GM20431 (cell line): ENCODE results near the gene ANKFY1.
"Not testable (repeated sequence)": the region's sequence is repeated elsewhere in the genome, so short reads cannot be mapped to it uniquely, and the experiment has no call there.

Experiments used
- in situ Hi-C: fragments of 300-500 bp; cut with MseI, MboI; formaldehyde crosslinking; loops from one replicate; pipeline ENCODE4 v1.15.0; 2020; ENCODE audit warnings: low sequenced_read_pairs; ENCODE audit not compliant: unreplicated experiment

The ANKFY1 gene

DNA sequence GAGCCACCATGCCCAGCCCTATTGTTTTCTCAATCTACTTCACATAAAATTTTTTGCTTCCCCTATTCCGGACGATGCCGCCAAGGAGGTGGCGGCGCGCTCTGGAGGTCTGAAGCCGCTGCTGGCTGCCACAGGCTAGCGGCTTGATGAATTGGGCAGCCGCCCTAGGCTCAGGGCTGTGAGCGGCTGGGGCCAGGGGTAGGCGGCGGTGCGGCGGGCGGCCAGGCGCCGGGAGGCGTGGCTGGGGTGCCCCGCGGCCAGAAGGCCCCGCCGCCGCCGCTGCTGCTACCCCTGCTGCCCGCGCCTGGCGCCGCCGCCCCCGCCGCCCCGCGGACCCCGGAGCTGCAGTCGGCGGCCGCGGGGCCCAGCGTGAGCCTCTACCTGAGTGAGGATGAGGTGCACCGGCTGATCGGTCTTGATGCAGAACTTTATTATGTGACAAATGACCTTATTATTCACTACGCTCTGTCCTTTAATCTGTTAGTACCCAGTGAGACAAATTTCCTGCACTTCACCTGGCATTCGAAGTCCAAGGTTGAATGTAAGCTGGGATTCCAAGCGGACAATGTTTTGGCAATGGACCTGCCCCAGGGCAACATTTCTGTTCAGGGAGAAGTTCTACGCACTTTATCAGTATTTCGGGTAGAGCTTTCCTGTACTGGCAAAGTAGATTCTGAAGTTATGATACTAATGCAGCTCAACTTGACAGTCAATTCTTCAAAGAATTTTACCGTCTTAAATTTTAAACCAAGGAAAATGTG lies 41.7 kb downstream of the ANKFY1 start:
- in situ Hi-C loops: no loop called here

- in situ Hi-C loops: no loop called here
Observed at GRCh38 chr17:4221163-4221562, 42.6 kb downstream of the ANKFY1 start.

DNA sequence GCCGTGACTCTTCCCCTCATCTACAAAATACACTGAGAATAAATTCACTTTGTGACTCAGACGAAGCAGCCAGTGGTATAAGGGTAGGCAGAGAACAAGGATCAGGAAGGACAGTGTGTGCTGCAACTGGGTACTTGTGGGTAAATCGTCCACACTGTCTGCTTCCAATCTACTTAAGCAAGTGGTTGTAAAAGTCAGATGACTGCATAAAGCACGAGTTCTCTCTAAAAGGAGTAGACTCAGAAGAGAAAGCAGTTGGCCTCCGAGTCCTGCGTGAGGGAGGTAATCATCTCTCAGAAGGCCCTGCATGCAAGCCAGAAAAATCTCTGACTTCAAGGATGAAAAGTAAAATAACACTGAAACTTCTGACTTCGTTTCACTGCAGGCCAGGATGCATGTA lies 43.1 kb downstream of the ANKFY1 start:
- in situ Hi-C loops: no loop called here

GRCh38 chr17:4219241-4219640 lies 44.5 kb downstream of the ANKFY1 start:
- in situ Hi-C loops: loop anchor here (10.0 kb wide), 1 partner anchor 196 kb away; no protein-coding TSS in a partner anchor

DNA sequence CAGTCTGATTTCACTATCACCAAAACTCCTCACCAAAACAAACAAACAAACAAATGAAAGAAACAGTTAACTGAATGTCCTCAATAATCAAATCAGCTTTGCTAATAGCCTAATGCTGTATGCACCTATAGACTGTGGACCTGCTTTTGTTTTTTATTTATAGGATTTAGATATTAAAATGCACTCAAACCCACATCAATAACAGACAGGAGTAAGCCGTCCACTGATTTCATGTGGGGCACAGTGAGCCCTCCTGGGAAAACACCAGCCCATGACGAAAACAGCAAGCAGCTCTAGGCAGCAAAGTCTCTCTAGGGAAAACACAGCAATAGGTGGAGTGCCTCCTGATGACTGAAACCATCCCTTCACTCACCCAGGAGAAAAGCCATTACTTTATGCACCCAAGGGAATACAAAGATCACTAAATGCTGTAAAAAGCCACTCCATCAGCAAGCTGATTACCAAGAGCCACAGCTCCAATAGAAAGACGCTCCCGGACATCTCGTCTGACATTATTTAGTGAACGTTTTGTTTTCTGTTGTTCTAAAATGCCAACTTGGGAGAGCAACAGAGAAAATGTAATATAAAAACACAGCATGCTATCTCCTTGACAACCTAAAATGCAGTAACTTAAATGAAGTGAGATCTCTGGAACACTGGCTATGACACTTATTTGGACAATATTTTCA lies 47.8 kb downstream of the ANKFY1 start:
- in situ Hi-C loops: loop anchor here (10.0 kb wide), 1 partner anchor 199 kb away; no protein-coding TSS in a partner anchor

DNA sequence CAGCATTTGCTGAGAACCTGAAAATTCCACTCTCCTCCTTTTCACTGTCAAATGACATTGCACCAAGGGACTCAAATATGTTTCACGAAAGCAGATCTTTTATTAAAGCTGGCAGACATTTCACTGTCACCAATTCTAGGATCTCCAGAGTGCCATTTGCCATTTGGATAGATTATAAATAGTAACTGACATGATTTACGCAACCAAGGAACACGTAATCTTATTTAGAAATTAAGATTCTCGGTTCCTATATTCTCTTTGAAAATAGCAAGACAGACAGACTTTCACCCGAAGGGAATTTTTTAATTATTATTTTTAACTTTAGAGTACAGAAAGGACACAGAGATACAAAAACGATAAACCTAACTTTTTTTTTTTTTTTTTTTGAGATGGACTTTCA lies 49.6 kb downstream of the ANKFY1 start:
- in situ Hi-C loops: loop anchor here (10.0 kb wide), 1 partner anchor 201 kb away; no protein-coding TSS in a partner anchor

DNA sequence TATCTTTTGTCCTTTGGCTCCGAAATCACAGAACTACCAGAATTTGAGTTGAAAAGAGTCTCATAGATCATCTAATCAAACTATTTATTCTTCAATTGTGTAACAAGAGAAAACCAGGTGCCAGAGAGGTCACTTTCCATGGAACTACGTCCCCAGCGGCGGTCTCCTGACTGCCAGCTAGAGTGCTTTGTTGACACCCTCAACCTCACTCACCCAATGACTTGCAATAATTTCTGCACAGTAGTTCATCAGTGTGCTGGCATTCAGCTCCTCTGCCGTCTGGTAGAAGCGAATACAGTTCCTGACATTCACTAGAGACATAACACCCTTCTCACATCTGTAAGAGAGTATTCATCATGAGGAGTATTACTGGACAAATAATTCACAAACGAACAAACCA lies 54.2 kb downstream of the ANKFY1 start:
- in situ Hi-C loops: loop anchor here (10.0 kb wide), 1 partner anchor 205 kb away; no protein-coding TSS in a partner anchor

DNA sequence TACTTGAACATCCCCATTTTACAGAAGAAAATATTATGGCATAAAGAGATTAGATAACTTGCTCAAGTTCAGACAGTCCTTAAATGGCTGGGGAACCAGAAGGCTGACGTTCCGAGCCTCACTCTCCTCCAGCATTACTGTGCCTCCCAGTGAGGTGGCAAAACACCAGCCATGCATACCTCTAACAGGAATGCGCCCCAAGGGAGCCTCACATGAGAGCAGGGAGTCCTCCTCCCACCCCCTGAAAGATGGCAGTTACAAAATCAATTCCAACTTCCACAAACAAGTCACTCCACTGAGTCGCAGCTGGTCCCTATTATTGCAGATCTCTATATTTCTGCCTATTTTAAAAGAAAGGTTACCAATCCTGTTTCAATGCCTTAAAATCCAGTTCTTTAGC lies 55.5 kb downstream of the ANKFY1 start:
- in situ Hi-C loops: no loop called here

DNA sequence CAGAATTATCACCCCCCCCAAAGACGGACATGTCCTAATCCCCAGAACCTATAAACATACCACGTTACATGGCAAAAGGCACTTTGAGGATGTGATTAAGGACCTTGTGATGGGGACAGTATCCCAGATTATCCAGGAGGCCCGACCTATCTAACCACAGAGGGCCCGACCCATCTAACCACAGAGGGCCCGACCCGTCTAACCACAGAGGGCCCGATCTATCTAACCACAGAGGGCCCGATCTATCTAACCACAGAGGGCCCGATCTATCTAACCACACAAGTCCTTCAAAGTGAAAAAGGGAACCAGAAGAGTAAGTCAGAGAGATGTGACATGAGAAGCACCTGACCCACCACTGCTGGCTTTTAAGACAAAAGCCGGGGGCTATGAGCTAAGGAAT lies 56.8 kb downstream of the ANKFY1 start:
- in situ Hi-C loops: no loop called here

GRCh38 chr17:4205917-4206316 lies 57.9 kb downstream of the ANKFY1 start:
- in situ Hi-C loops: no loop called here

- in situ Hi-C loops: no loop called here
Observed at GRCh38 chr17:4204710-4205173, 59.0 kb downstream of the ANKFY1 start.

DNA sequence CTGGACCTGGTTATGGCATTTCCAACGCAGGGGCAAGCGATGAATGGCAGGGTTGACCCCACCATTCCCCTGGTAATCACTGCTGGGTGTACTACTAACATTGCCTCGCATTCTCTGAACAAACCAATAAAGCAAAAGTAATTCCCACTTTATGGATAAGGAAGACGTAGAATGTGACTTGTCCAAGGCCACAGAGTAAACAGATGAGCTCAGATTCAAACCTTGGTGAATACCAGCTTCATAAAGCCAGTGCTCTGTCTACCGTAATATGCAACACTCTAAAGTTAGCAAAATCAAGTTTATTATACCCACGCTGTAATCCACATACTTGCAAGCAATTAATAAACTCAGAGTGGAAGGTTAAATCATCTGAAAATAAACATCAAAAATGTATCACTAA lies 59.6 kb downstream of the ANKFY1 start:
- in situ Hi-C loops: no loop called here

DNA sequence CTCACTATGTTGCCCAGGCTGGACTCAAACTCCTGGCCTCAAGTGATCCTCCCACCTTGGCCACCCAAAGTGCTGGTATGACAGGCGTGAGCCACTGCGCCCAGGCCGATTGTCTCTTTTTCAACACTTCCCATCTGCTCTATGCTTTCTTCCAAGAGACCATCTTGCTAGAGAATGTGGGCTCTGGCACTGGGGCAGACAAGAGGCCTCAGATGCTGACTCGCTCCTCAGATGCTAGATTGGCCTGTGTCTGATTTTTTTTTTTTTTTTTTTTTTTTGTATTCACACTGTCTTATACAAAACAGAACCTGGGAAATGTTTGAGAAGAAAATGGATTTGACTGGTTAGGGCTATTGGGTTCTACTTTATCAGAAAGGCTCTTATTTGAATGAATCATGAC lies 62.6 kb downstream of the ANKFY1 start:
- in situ Hi-C loops: no loop called here

- in situ Hi-C loops: no loop called here
Observed at GRCh38 chr17:4199818-4200402, 63.9 kb downstream of the ANKFY1 start.

DNA sequence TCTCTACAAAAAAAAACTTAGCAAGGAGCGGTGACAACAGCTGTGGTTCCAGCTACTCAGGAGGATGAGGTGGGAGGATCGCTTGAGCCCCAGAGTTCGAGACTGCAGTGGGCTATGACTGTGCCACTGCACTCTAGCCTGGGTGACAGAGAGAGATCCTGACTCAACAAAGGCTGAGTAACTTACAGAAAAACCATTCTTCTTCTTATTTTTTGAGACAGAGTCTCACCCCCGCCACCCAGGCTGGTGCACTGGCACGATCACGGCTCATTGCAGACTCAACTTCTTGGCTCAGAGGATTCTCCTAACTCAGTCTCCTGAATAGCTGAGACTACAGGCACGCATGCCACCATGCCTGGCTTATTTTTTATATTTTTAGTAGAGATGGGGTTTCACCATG lies 64.8 kb downstream of the ANKFY1 start:
- in situ Hi-C loops: no loop called here

- in situ Hi-C loops: no loop called here
Observed at GRCh38 chr17:4195306-4195705, 68.5 kb downstream of the ANKFY1 start.

GRCh38 chr17:4194796-4195195 lies 69.0 kb downstream of the ANKFY1 start:
- in situ Hi-C loops: no loop called here

- in situ Hi-C loops: not testable (repeated sequence)
Observed at GRCh38 chr17:4190791-4191190, 73.0 kb downstream of the ANKFY1 start.

DNA sequence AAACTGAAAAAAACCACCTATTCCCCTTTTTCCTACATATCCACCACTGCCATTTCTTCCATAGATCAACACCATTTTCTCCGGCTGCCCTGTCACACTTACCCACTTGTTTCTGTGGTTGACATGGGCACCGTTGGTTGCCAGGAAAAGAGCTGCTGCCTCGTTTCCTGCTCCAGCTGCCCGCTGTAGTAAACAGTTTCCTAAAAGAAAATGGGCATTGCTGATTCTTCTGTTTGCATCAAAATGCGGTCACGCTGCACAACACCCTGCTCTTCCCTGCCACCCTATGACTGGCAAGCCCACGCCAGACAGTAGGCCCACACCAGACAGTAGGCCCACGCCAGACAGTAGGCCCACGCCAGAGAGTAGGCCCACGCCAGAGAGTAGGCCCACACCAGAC lies 74.5 kb downstream of the ANKFY1 start:
- in situ Hi-C loops: no loop called here

- in situ Hi-C loops: no loop called here
Observed at GRCh38 chr17:4188076-4188475, 75.7 kb downstream of the ANKFY1 start.

DNA sequence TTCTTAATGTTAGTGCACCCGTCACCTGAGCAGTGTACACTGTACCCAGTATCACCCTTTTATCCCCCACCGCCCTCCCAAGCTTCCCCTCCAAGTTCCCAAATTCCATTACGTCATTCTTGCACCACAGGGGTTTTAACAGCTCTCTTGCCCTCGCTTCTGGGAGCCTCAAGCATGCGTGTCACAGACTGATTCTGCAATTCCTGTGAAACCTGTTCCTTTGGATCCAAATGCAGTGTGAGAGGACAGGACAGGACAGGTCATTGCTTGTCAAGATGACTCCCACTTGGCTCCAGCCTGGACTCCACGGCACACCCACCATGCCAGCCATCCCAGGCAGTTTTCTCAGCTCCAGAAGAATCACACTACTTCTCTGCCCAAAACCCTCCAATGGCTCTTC lies 76.7 kb downstream of the ANKFY1 start:
- in situ Hi-C loops: no loop called here
